IMR-90 (cell line): ENCODE data around the gene SNAP91.

Experiments used
- BHLHE40 ChIP-seq: fragments of 150-350 bp; IDR thresholded peaks from 2 replicates; pipeline ENCODE4 v1.6.1; 2016; ENCODE audit warnings: mild to moderate bottlenecking, low read depth, low read length
- CEBPB ChIP-seq: IDR thresholded peaks from 2 replicates; pipeline ENCODE4 v1.6.1; 2012; ENCODE audit warnings: low read depth, low read length, improper control_type of control experiment
- MAZ ChIP-seq: IDR thresholded peaks from 2 replicates; pipeline ENCODE4 v1.6.1; 2012; ENCODE audit warnings: low read depth, mild to moderate bottlenecking, low read length, improper control_type of control experiment, moderate library complexity, borderline replicate concordance
- MXI1 ChIP-seq: IDR thresholded peaks from 2 replicates; pipeline ENCODE4 v1.6.1; 2012; ENCODE audit warnings: low read depth, mild to moderate bottlenecking, low read length, moderate library complexity, borderline replicate concordance
- POLR2A ChIP-seq: IDR thresholded peaks from 2 replicates; pipeline ENCODE4 v1.6.1; 2012; ENCODE audit warnings: mild to moderate bottlenecking, low read depth, low read length
- RAD21 ChIP-seq: IDR thresholded peaks from 2 replicates; pipeline ENCODE4 v1.6.1; 2012; ENCODE audit warnings: low read length, improper control_type of control experiment
- RCOR1 ChIP-seq: IDR thresholded peaks from 2 replicates; pipeline ENCODE4 v1.6.1; 2012; ENCODE audit warnings: mild to moderate bottlenecking, low read length, improper control_type of control experiment; ENCODE audit not compliant: insufficient replicate concordance
- SMC3 ChIP-seq: fragments of 150-350 bp; IDR thresholded peaks from 2 replicates; pipeline ENCODE4 v1.6.1; 2016; ENCODE audit warnings: low read depth, mild to moderate bottlenecking, antibody characterized with exemption, low read length, moderate library complexity
- TF ChIP-seq, protein P1 (sequence below): conservative IDR thresholded peaks from 2 replicates; pipeline ENCODE4 v1.5.1; 2012; ENCODE audit warnings: mild to moderate bottlenecking, low read depth, low read length, improper control_type of control experiment
- TF ChIP-seq, protein P2 (sequence below): fragments of 150-350 bp; IDR thresholded peaks from 2 replicates; pipeline ENCODE4 v1.6.1; 2017; ENCODE audit warnings: mild to moderate bottlenecking, antibody characterized with exemption, low read length, low read depth

GRCh38 chr6:83589076-83589475, 119.8 kb downstream of the SNAP91 start:
- TF ChIP-seq SMC3 (no peak), POLR2A (no peak), RCOR1 (no peak), CEBPB (no peak), RAD21 (no peak), MXI1 (no peak), MAZ (no peak), BHLHE40 (no peak)
- TF ChIP-seq, protein P1, sequence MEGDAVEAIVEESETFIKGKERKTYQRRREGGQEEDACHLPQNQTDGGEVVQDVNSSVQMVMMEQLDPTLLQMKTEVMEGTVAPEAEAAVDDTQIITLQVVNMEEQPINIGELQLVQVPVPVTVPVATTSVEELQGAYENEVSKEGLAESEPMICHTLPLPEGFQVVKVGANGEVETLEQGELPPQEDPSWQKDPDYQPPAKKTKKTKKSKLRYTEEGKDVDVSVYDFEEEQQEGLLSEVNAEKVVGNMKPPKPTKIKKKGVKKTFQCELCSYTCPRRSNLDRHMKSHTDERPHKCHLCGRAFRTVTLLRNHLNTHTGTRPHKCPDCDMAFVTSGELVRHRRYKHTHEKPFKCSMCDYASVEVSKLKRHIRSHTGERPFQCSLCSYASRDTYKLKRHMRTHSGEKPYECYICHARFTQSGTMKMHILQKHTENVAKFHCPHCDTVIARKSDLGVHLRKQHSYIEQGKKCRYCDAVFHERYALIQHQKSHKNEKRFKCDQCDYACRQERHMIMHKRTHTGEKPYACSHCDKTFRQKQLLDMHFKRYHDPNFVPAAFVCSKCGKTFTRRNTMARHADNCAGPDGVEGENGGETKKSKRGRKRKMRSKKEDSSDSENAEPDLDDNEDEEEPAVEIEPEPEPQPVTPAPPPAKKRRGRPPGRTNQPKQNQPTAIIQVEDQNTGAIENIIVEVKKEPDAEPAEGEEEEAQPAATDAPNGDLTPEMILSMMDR: no peak
- TF ChIP-seq, protein P2, sequence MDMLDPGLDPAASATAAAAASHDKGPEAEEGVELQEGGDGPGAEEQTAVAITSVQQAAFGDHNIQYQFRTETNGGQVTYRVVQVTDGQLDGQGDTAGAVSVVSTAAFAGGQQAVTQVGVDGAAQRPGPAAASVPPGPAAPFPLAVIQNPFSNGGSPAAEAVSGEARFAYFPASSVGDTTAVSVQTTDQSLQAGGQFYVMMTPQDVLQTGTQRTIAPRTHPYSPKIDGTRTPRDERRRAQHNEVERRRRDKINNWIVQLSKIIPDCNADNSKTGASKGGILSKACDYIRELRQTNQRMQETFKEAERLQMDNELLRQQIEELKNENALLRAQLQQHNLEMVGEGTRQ: no peak
